ENCODE data around the gene RNASEL. TPM values are rescaled to one million over a fixed set of nuclear protein-coding genes. Genes with fewer than 3 reads are reported as not detected.
"Not testable (repeated sequence)": the region's sequence is repeated elsewhere in the genome, so short reads cannot be mapped to it uniquely, and the experiment has no call there.

RNASEL gene
- polyA plus RNA-seq, 4 donors: 8.4 to 13.6 (median 10.6) TPM

- no peak for DNase-seq (ENCODE audit: low read depth in 4 of 4, low spot score in 3 of 4)
These were observed 23.5 kb downstream of the RNASEL start for GRCh38 chr1:182565537-182565936.

DNA sequence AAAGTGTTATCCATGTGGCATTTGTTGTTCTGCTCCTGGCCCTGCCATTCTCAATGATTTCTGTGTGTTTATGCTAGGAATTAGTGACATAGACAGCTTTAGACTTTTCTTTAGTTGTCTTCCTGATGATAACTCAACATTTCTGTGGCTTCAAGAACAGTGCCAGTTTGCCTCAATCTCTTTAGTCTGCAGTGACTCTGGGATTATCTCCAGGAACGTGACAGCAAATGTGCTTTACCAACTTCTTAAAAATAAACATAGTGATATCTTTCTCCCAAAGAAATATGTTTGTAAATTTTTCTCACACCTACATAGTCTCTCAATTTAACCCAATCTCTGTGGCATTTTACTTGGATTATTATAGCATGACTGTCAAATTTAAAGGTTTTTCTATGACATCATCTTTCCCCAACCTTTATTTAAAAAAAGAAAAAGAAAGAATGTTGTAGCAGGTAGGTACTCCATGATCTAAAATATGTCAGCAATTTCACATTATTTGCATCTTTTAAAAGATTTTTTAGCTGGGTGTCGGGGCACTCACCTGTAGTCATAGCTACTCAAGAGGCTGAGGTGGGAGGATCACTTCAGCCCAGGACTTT, 24.6 kb downstream of the RNASEL start:
- DNase-seq (ENCODE audit: low read depth in 4 of 4, low spot score in 3 of 4): no peak

DNA sequence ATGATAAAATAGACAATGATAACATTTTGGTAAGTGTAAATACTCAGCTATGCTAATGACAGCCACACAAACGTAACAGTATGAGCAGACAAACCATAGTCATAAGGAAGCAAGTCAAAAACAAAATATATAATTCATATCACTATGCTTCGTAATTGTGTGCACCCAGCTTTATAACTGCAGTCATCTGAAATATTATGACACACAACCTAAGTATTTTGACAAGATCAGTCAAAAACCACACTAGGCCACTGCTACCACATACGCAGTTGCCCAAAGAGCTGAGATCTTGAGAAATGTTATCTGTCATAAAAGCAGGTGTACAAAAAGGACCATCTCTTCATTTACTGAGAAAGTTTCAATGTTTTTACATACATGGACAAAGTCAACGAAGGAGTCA, 26.0 kb downstream of the RNASEL start:
- no peak for DNase-seq (ENCODE audit: low read depth in 4 of 4, low spot score in 3 of 4)

GRCh38 chr1:182561456-182561855, 27.6 kb downstream of the RNASEL start:
- DNase-seq (ENCODE audit: low read depth in 4 of 4, low spot score in 3 of 4): no peak

- no peak for DNase-seq (ENCODE audit: low read depth in 4 of 4, low spot score in 3 of 4)
These were observed 28.6 kb downstream of the RNASEL start for GRCh38 chr1:182560392-182560984.

DNA sequence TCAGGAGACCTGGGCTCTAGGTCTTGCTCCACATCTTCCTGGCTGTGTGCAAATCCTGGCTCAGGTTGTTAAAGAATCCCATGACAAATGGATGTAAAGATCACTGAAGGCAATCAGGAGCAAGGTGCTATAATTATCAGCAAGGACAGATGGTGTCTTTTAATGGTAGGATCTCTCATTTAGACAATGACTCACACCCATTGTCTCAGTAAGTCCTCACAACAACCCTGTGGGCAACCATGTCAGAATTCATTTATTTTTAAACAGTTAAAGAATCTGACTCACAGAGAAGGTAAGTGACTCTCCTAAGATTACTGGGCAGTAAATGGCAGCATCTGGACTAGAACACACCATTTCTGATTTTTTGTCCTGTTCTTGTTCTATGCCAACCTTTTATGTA, 32.8 kb downstream of the RNASEL start:
- no peak for DNase-seq (ENCODE audit: low read depth in 4 of 4, low spot score in 3 of 4)

GRCh38 chr1:182555493-182555892, 33.6 kb downstream of the RNASEL start:
- DNase-seq (ENCODE audit: low read depth in 4 of 4, low spot score in 3 of 4): no peak

- DNase-seq (ENCODE audit: low read depth in 4 of 4, low spot score in 3 of 4): no peak
These were observed 36.5 kb downstream of the RNASEL start for GRCh38 chr1:182552527-182552926.

DNA sequence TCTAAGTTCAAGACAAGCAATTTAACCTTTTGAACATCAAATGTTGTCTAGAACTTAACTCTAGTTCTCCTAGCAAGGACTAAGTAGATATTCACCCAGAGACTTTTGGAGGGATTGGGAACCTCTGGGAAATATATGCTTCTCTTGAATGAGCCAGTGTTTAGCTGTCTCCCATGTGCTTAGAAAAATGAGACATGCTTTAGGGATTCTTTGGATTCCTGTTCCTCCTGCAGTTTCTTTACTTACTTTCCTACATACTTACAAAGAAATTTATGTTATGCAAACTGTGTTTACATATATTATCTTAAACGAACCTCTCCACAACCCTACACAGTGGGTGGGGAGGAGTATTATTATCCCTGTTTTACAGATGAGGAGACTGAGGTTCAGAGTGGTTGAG, 39.2 kb downstream of the RNASEL start:
- DNase-seq (ENCODE audit: low read depth in 4 of 4, low spot score in 3 of 4): no peak

DNA sequence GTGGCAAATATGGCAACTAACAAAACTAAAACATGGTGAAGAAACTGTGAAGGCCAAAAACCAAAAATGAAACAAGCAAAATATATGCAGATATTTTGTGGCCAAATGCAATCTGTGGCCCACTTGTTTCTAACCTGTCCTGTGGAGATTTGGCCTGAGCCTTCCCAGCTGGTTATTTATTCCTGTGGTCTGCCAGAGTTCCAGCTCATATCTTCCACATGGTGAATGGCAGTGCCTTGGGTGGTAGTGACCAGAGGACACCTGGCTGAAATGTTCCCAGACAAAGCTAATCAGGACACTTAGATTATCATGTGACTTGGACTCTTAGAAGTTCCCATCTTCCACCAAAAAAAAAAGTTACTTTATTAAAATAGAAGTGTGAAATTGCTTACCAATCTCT, 39.7 kb downstream of the RNASEL start:
- DNase-seq (ENCODE audit: low read depth in 4 of 4, low spot score in 3 of 4): no peak

DNA sequence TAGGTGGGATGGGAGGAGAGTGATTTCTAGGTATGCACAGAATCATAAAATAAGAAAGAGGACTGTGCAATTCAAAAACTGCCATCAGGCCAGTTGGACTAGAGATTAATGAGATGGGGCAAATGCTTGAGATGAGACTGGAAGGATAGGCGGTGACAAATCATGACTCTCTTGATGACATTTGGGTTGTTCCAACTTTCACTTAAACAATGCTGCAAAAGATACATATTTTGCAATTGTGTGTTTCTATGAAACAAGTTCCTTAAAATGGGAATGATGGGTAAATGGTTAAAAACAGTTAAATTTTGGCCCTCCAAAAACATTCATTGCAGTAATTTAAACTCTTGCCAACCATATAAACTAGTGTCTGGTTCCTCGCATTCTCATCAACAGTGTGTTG, 55.2 kb downstream of the RNASEL start:
- no peak for DNase-seq (ENCODE audit: low read depth in 4 of 4, low spot score in 3 of 4)

DNA sequence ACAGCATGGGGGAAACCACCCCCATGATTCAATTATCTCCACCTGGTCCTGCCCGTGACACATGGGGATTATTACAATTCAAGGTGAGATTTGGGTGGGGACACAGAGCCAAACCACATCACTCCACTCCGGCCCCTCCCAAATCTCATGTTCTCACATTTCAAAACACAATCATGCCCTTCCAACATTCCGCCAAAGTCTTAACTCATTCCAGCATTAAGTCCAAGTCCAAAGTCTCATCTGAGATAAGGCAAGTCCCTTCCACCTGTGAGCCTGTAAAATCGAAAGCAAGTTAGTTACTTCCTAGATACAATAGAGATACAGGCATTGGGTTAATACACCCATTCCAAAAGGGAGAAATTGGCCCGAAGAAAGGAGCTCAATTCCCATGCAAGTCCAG, 60.9 kb downstream of the RNASEL start:
- DNase-seq (ENCODE audit: low read depth in 4 of 4, low spot score in 3 of 4): not testable (repeated sequence)

DNA sequence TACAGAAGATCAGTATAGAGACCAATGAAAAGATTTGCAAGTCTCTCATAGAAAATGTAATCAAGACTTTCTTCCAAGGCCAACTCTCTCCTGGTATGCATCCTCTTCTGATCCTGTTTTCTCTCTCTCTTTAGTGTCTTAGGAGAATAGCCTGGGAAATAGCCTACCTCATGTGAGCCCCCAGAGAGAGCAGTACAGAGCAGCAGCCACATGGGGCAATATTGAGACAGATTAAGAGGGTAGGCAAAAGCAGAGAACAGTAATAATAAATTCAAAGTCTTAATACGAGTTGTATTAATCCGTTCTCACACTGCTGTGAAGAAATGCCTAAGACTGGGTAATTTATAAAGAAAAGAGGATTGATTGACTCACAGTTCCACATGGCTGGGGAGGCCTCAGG, 61.4 kb downstream of the RNASEL start:
- DNase-seq (ENCODE audit: low read depth in 4 of 4, low spot score in 3 of 4): no peak

GRCh38 chr1:182525342-182525741, 63.7 kb downstream of the RNASEL start:
- no peak for DNase-seq (ENCODE audit: low read depth in 4 of 4, low spot score in 3 of 4)

Other genes with a start within 250 kb of the RNASEL start
- 100 to 1,000 TPM; 286 to 317 (median 307) TPM for gene GLUL, start 197.5 kb downstream of the RNASEL start, polyA plus RNA-seq (ENCODE audit: insufficient read length in 4 of 4)
- under 1 TPM; 0.05 to 0.12 (median 0.10) TPM for gene TEDDM1, start 188.6 kb downstream of the RNASEL start, polyA plus RNA-seq (ENCODE audit: insufficient read length in 4 of 4)
- under 1 TPM in 1 of 4 donors, not detected in 3; 0.09 TPM for gene RGSL1, start 139.1 kb downstream of the RNASEL start, polyA plus RNA-seq (ENCODE audit: insufficient read length in 4 of 4)
- gene RGS16, start 15.1 kb upstream of the RNASEL start, polyA plus RNA-seq (ENCODE audit: insufficient read length in 4 of 4): 1 to 10 TPM in 2 of 4 donors, under 1 TPM in 2; 0.87 to 2.4 (median 1.4) TPM
- gene RGS8, start 95.3 kb upstream of the RNASEL start, polyA plus RNA-seq (ENCODE audit: insufficient read length in 4 of 4): under 1 TPM in 2 of 4 donors, not detected in 2; 0.04 to 0.12 TPM
- 10 to 100 TPM in 1 of 4 donors, 1 to 10 TPM in 3; 5.8 to 10.5 (median 8.3) TPM for gene NPL, start 200.5 kb upstream of the RNASEL start, polyA plus RNA-seq (ENCODE audit: insufficient read length in 4 of 4)